EL (cell line): ENCODE data around the gene CA5A.
A peak's percentile ranks its signal among the peaks of the same experiment; 100 is the strongest.
"Not testable (repeated sequence)": the region's sequence is repeated elsewhere in the genome, so short reads cannot be mapped to it uniquely, and the experiment has no call there.

Experiments used
- DNase-seq: peaks from one replicate; pipeline ENCODE4 v3.0.0-alpha.2; 2016

CA5A gene

DNA sequence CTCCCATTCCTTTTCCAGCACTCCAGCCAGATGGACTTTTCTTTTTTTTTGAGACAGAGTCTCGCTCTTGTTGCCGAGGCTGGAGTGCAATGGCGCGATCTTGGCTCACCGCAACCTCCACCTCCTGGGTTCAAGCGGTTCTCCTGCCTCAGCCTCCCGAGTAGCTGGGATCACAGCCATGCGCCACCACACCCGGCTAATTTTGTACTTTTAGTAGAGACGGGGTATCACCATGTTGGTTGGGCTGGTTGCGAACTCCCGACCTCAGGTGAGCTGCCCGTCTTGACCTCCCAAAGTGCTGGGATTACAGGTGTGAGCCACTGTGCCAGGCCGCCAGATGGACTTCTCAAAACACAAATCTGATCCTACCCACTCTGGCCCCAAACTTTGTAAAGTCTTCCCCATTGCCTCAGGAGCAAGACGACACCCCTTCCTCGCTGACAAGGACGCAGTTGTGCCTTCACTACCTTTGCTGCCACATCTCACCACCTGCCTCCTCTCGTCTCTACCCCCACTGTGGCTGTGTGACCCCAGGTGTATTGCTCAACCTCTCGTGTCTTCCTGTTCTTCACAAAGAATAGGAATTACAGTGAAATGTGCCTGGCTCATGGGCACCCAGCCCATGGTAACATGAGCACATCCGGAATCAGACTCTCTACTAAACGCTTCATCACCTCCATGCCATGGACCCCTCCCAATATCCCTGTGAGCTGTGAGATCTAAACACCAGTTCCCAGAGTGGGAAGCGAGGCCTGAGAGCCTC, 11.2 kb upstream of the CA5A start:
- no peak for DNase-seq

- DNase-seq = no peak
Observed at GRCh38 chr16:87946596-87947347, 10.4 kb upstream of the CA5A start.

GRCh38 chr16:87945351-87946042, 9.2 kb upstream of the CA5A start:
- DNase-seq = peak; percentile 69

DNA sequence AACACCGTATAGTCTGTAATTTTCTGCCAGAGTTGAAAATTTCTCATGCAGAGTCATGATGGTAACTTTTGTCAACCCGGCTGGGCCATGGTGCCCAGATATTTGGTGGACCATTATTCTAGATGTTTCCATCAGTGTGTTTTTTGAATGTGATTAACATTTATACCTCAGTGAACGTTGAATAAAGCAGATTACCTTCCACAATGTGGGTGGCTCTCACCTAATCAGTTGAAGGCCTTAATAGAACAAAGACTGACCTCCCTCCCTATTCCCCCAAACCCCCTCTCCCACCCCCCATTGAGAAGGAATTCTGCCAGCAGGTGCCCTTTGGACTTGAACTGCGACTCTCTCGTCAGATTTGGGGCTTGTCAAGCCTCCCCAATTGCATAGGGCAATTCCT, 6.4 kb upstream of the CA5A start:
- DNase-seq = no peak

- no peak for DNase-seq
Observed at GRCh38 chr16:87939562-87940423, 3.5 kb upstream of the CA5A start.

DNA sequence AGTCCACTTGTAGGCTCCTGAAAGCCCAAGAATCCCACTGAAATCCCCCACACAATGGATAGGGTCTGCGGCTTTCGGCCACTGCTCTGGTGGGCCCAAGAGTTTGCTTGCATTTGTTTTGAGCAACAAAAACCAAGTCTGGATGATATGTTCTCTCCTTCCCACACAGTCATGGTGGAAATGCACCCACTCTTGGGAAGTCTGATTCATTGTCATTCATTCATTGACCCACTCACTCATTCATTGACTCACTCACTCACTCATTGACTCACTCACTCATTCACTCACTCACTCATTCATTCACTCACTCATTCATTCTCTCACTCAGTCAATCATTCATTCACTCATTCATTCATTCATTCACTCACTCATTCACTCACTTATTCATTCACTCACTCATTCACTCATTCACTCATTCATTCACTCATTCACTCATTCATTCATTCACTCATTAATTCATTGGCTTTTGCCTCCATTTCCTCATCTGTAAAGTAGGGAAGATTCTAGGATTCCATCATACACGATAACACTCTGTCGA, 2.2 kb upstream of the CA5A start:
- DNase-seq = no peak

DNA sequence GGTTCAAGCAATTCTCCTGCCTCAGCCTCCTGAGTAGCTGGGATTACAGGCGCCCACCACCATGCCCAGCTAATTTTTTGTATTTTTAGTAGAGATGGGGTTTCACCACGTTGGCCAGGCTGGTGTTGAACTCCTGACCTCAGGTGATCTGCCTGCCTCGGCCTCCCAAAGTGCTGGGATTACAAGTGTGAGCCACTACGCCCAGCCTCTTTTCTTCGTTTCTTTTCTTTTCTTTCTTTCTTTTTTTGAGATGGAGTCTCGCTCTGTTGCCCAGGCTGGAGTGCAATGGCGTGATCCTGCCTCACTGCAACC, 858 bp upstream of the CA5A start:
- not testable (repeated sequence) for DNase-seq

DNA sequence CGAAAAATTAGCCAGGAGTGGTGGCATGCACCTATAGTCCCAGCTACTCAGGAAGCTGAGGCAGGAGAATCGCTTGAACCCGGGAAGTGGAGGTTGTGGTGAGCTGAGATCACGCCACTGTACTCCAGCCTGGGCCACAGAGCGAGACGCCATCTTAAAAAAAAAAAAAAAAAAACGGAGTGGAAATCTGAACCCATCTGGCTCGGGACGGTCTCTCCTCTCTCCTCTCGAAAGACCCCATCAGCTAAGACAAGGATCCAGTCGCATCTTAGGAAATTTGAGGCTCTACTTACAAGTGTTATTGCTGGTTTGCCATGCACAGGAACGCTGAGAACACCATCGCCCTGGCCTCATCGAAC, 334 bp downstream of the CA5A start:
- not testable (repeated sequence) for DNase-seq

DNA sequence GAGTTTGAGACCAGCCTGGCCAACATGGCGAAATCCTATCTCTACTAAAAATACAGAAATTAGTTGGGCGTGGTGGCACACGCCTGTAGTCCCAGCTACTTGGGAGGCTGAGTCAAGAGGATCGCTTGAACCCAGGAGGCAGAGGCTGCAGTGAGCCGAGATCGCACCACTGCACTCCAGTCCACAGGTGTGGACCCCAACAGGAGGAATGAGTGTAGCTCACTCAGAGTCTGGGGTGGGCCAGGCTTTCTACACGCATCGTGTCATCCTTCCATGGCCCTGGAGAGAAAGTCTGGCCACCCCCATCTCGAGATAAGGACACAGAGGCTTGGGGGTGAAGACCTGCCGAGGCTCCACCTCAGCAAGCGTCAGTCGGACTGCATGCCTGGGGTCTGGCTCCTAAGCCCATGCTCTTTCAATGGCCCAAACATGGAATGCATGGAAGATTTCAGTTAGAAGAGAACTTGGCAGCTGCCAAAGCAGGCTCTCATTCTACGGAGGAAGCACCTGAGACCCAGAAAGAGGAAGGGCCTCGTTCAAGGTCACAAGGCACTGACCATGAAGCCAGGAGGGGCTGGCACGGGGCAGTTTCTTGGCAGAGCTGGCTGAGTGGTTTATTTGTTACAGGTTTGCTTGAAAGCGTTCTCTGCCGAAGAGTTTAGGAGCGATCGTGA, 1.4 kb downstream of the CA5A start:
- DNase-seq = not testable (repeated sequence)

DNA sequence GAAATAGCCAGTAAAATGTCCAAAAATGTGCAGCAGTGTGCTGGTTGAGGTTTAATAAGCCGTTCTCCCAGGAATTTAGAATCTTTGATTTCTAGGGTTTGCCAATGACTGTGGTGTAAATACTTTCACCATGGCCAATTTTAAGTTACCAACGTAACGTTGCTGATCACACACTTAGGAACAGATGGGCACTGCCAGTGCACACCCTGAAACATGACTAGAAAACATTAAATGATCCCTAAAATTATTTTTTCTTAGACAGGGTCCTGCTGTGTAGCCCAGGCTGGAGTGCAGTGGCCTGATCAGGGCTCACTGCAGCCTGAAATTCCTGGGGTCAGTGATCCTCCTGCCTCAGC, 3.2 kb downstream of the CA5A start:
- DNase-seq = no peak

DNA sequence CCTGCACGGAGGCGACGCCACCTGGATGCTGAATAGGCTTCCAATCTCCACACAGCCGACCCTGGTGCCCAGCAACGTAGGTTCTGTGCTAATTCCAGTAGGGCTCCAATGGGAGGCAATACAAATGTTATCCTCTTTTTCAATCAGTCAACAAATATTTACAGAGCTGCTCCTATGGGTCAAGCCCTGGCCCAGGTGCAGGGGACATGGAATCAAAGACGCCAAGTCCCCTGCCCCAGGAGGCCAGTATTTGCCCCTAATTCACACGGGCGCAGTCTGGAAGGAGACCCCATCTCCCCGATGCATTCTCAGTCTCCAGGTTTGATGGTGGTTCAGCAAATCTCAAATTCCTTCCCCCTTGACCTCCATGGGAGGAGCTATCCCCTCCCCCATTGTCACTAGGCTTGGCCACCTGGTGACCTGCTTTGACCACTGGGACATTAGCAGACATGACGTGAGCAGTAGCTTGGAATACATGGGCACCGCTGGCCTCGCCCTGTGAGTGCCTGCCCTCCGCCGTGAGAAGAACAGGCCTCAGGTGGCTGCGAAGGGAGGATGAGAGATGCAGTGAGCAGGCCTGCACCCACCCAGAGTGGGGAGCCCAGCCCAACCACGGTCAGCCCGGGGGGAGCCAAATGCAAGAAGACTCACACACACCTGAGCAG, 3.7 kb downstream of the CA5A start:
- not testable (repeated sequence) for DNase-seq

DNA sequence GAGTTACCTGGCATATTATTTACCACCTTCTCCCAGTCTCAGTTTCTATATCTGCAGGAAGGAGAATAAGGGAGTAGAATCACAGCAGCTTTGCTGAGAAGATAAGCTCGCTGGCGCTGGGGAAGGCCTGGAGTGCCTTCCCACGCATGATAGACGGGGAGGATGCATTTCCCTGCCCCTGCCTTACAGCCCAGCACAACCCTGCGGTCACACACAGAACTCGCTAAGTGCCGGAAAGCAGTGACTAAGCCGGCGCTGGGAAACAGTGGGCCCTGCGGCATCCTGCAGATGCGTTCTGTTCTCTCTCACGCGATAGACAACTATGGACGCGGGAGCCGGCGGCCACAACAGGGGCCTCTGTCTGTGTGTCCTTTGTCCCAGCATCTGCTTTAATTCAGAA, 4.8 kb downstream of the CA5A start:
- DNase-seq = no peak

DNA sequence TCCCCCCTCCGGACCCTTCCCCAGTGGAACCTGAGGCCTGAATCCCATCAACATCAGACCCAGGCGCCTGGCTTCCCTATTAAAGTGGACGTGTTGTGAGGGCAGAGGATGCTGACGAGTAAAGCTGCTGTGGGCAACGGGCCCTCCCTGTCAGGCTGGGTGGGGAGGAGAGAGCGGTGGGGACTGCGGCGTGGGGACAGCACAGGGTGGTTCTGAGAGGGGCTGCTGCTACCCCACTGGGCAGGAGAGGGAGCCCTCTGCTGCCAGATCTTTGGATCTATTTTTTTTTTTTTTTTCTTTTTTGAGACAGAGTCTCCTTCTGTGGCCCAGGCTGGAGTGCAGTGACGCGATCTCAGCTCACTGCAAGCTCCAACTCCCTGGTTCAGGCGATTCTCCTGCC, 5.9 kb downstream of the CA5A start:
- no peak for DNase-seq

- no peak for DNase-seq
Observed at GRCh38 chr16:87929986-87930385, 6.3 kb downstream of the CA5A start.

DNA sequence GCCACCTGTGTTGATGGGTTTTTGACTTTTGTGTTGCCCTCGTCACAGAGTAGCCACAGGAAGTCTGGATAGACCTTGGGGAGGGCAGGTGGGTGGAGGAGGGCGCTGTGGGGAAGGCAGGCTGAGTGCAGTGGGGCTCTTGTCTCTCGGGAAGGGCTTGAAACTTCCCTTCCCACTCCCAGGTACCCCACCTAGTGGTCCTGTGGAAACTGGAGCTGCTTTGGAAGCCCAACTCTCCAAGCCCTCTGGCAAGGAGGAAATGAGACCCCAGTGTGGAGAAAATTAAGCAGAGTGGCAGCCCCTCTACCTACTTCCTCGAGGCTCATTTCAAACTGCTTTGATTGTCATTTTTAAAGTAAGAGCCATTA, 9.2 kb downstream of the CA5A start:
- DNase-seq = no peak

DNA sequence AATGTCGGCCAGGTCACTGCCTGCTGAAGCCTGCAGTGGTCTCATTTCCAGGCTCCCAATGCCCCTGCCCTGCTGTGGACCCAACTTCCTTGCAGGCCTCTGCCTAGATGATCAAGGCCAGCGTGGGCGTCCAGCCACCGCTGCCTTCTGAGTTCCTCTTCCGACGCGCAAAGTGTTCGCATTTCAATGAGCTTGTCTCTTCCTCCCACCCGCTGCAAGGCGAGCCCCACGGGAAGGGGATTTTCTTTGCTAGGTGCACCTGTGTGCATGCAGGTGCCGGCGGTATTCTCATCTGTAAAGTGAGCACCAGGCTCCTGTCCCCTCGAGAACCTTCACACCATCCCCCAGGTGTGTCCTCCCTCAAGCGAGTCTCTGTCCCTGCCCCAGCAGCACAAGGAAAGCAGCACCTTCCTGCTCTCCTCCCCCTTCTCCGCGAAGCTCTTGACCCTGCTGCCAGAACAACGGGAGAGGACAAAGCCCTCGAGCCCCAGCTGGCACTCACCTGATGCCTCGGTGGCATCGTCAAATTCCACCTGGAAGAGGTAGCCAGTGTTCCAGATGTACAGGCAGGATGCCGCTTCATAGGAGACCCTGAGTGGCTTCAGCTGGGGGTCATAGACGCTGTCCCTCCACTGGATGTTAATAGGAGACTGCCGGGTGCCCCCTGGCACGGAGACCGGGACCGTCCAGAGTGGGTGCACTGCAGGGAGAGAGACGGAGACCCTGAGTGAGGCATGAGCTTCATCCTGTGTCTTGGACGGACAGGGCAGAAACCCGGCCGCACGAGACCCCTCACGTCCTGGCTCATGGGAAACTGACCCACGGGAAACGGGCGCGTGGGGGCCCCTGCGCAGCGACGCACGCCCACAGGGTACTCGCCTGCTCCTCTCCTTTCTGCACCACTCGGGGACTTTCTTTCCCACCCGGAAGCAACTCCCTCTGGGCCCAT, 9.8 kb downstream of the CA5A start:
- no peak for DNase-seq

DNA sequence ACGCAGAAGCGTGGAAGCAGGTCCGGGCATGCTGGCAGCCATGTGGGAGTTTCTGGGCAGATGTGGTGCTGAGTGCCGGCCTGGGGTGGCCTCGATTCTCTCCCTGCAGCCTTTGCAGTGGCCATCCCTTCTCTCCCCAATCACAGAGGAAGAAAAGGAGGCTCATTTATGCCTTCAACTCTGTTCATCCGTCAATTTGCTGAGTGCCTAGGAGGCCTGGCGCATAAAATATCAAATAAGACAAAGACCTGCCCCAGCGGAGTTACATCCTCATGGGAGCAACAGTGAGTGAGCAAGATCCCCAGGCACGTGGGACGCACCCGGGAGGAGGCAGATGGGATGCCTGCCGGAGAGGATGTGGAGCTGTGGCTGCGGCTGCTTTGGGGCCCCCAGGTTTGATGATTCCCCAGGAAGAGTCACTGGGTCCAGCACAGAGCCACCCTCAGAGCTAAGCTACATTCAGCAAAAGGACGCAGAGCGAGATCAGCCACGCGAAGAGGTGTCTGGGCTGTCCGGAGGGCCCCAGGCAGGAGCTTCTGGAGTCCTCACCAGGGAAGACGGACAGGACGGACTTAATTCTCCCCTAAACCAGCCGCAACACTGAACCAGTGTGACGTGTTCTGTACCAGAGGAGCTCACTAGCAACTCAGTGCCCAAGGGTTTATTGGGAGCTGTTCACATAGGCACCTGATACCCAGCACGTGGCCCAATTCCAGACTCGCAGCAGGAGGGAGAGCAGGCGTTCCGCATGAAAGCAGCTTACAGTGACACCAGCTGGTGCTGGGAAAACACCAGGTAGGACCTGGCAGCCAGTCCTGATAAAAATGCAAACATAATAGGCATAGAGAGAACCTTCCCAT, 11.3 kb downstream of the CA5A start:
- no peak for DNase-seq

DNA sequence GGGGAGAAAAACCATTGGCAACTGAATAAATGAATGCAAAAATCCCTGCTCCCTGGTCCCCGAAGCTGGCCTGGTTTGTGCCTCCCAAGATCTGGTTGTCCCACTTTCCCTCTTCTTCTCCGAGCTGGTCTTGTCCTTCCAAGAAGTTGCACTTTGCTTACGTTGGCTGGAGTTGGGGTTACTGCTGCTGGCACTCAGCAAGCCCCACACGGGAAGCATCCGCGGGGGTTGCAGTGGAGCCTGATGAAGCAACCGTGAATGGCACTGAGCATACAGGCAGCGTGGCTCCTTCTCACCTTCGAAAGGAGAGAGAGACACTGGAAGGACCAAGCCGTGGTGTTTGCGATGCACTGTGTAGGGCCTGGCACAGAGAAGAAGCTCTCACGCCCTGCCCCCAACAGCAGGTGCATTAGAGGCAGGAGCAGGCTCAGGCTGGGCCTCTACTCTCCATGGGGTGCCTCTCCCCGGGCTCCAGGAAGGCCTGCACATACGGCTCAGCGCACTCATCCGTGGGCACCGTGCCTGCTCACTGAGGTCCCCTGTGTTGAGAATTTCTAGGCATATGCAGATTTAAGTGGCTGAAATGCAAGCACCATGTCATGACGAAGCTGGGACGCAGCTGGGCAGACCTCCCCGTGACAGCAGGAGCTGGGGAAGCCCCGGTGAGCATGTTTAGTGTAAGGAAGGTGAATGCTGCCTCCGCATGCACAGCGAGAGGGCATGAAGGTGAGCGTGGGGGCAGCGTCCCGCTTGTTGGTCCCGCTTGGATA, 12.1 kb downstream of the CA5A start:
- no peak for DNase-seq
